HEK293 (cell line): ENCODE results near the gene KLRC3.
"Not testable (repeated sequence)": the region's sequence is repeated elsewhere in the genome, so short reads cannot be mapped to it uniquely, and the experiment has no call there.

Experiments used
- YY1 ChIP-seq: fragments of 450-650 bp; formaldehyde crosslinking; IDR thresholded peaks from 2 replicates; pipeline ENCODE4 v1.5.1; 2018; ENCODE audit warnings: missing biosample characterization, missing genetic modification characterization
- ZNF311 ChIP-seq: fragments of 450-650 bp; formaldehyde crosslinking; IDR thresholded peaks from 2 replicates; pipeline ENCODE4 v1.5.1; 2017; ENCODE audit warnings: missing biosample characterization, missing genetic modification characterization, borderline replicate concordance
- ZNF629 ChIP-seq: fragments of 450-650 bp; formaldehyde crosslinking; IDR thresholded peaks from 2 replicates; pipeline ENCODE4 v1.5.1; 2017; ENCODE audit warnings: missing biosample characterization, missing genetic modification characterization
- TF ChIP-seq, protein P1 (sequence below): fragments of 450-650 bp; formaldehyde crosslinking; IDR thresholded peaks from 2 replicates; pipeline ENCODE4 v1.5.1; 2016; ENCODE audit warnings: missing biosample characterization, missing genetic modification characterization
- TF ChIP-seq, protein P2 (sequence below): fragments of 450-650 bp; formaldehyde crosslinking; IDR thresholded peaks from 2 replicates; pipeline ENCODE4 v1.5.1; 2016; ENCODE audit warnings: missing biosample characterization, missing genetic modification characterization, low read depth
- TF ChIP-seq, protein P3 (sequence below): fragments of 450-650 bp; formaldehyde crosslinking; conservative IDR thresholded peaks from 2 replicates; pipeline ENCODE4 v1.5.1; 2016; ENCODE audit warnings: low read depth, missing biosample characterization, missing genetic modification characterization
- TF ChIP-seq, protein P4 (sequence below): fragments of 450-650 bp; formaldehyde crosslinking; IDR thresholded peaks from 2 replicates; pipeline ENCODE4 v1.5.1; 2016; ENCODE audit warnings: missing biosample characterization, missing genetic modification characterization

DNA sequence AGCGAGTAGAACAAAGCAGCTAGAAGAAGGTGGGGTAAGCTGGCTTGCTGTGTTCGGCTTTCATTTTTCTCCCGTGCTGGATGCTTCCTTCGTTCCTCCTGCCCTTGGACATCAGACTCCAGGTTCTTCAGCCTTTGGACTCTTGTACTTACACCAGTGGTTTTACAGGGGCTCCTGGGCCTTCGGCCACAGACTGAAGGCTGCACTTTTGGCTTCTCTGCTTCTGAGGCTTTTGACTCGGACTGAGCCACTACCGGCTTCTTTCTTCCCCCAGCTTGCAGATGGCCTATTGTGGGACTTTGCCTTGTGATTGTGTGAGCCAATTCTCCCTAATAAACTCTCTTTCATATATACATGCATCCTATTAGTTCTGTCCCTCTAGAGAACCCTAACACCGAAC lies 5.5 kb upstream of the KLRC3 start:
- TF ChIP-seq, protein P1, sequence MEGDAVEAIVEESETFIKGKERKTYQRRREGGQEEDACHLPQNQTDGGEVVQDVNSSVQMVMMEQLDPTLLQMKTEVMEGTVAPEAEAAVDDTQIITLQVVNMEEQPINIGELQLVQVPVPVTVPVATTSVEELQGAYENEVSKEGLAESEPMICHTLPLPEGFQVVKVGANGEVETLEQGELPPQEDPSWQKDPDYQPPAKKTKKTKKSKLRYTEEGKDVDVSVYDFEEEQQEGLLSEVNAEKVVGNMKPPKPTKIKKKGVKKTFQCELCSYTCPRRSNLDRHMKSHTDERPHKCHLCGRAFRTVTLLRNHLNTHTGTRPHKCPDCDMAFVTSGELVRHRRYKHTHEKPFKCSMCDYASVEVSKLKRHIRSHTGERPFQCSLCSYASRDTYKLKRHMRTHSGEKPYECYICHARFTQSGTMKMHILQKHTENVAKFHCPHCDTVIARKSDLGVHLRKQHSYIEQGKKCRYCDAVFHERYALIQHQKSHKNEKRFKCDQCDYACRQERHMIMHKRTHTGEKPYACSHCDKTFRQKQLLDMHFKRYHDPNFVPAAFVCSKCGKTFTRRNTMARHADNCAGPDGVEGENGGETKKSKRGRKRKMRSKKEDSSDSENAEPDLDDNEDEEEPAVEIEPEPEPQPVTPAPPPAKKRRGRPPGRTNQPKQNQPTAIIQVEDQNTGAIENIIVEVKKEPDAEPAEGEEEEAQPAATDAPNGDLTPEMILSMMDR: not testable (repeated sequence)
- TF ChIP-seq ZNF629, ZNF311, YY1: not testable (repeated sequence)
- TF ChIP-seq, protein P2, sequence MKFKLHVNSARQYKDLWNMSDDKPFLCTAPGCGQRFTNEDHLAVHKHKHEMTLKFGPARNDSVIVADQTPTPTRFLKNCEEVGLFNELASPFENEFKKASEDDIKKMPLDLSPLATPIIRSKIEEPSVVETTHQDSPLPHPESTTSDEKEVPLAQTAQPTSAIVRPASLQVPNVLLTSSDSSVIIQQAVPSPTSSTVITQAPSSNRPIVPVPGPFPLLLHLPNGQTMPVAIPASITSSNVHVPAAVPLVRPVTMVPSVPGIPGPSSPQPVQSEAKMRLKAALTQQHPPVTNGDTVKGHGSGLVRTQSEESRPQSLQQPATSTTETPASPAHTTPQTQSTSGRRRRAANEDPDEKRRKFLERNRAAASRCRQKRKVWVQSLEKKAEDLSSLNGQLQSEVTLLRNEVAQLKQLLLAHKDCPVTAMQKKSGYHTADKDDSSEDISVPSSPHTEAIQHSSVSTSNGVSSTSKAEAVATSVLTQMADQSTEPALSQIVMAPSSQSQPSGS: not testable (repeated sequence)
- TF ChIP-seq, protein P3, sequence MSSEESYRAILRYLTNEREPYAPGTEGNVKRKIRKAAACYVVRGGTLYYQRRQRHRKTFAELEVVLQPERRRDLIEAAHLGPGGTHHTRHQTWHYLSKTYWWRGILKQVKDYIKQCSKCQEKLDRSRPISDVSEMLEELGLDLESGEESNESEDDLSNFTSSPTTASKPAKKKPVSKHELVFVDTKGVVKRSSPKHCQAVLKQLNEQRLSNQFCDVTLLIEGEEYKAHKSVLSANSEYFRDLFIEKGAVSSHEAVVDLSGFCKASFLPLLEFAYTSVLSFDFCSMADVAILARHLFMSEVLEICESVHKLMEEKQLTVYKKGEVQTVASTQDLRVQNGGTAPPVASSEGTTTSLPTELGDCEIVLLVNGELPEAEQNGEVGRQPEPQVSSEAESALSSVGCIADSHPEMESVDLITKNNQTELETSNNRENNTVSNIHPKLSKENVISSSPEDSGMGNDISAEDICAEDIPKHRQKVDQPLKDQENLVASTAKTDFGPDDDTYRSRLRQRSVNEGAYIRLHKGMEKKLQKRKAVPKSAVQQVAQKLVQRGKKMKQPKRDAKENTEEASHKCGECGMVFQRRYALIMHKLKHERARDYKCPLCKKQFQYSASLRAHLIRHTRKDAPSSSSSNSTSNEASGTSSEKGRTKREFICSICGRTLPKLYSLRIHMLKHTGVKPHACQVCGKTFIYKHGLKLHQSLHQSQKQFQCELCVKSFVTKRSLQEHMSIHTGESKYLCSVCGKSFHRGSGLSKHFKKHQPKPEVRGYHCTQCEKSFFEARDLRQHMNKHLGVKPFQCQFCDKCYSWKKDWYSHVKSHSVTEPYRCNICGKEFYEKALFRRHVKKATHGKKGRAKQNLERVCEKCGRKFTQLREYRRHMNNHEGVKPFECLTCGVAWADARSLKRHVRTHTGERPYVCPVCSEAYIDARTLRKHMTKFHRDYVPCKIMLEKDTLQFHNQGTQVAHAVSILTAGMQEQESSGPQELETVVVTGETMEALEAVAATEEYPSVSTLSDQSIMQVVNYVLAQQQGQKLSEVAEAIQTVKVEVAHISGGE (tag by site-specific recombination): not testable (repeated sequence)
- TF ChIP-seq, protein P4, sequence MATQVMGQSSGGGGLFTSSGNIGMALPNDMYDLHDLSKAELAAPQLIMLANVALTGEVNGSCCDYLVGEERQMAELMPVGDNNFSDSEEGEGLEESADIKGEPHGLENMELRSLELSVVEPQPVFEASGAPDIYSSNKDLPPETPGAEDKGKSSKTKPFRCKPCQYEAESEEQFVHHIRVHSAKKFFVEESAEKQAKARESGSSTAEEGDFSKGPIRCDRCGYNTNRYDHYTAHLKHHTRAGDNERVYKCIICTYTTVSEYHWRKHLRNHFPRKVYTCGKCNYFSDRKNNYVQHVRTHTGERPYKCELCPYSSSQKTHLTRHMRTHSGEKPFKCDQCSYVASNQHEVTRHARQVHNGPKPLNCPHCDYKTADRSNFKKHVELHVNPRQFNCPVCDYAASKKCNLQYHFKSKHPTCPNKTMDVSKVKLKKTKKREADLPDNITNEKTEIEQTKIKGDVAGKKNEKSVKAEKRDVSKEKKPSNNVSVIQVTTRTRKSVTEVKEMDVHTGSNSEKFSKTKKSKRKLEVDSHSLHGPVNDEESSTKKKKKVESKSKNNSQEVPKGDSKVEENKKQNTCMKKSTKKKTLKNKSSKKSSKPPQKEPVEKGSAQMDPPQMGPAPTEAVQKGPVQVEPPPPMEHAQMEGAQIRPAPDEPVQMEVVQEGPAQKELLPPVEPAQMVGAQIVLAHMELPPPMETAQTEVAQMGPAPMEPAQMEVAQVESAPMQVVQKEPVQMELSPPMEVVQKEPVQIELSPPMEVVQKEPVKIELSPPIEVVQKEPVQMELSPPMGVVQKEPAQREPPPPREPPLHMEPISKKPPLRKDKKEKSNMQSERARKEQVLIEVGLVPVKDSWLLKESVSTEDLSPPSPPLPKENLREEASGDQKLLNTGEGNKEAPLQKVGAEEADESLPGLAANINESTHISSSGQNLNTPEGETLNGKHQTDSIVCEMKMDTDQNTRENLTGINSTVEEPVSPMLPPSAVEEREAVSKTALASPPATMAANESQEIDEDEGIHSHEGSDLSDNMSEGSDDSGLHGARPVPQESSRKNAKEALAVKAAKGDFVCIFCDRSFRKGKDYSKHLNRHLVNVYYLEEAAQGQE (tag by site-specific recombination): not testable (repeated sequence)
